Measurements from ENCODE around the gene ACAP3. TPM values are rescaled to one million over a fixed set of nuclear protein-coding genes. Genes with fewer than 3 reads are reported as not detected.

The ACAP3 gene
- total RNA-seq, 4 donors from 2014 or later, result 78.1 to 156 (median 110) TPM

DNA sequence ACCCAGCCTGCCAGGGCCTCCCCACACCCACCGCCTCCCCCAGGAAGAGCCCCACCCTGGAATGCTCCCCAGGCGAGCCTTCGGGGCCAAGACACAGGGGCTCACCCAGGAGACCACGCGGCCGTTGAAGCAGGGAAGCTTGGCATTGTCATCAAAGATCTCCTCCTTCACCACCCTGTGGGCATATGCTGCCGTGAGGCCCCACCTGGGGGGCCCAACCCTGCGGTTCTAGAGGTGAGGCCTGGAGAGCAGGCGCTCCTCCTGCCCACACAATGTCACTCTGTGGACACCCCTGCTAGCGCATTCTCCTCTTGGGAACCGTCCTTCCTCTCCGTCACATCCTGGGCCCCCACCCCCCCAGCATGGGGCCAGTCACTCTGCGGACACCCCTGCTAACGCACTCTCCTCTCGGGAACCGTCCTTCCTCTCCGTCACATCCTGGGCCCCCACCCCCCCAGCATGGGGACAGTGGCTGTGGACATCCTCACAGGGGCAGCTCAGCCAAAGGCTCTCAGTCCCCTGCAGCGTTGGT lies 34.9 kb upstream of the ACAP3 start:
- H3K36me3 ChIP-seq, result peaks cover 0 to 42% (median 0%) of the 10 kb centered on the region in 3 donors
- no peak for DNase-seq
- H3K27ac ChIP-seq, result no peak overlapping the region
- no peaks in the 10 kb centered on the region for H3K9me3 ChIP-seq
- TF ChIP-seq POLR2A (IDR thresholded peaks at IDR 0.05), result no peak
- TF ChIP-seq, protein P1, sequence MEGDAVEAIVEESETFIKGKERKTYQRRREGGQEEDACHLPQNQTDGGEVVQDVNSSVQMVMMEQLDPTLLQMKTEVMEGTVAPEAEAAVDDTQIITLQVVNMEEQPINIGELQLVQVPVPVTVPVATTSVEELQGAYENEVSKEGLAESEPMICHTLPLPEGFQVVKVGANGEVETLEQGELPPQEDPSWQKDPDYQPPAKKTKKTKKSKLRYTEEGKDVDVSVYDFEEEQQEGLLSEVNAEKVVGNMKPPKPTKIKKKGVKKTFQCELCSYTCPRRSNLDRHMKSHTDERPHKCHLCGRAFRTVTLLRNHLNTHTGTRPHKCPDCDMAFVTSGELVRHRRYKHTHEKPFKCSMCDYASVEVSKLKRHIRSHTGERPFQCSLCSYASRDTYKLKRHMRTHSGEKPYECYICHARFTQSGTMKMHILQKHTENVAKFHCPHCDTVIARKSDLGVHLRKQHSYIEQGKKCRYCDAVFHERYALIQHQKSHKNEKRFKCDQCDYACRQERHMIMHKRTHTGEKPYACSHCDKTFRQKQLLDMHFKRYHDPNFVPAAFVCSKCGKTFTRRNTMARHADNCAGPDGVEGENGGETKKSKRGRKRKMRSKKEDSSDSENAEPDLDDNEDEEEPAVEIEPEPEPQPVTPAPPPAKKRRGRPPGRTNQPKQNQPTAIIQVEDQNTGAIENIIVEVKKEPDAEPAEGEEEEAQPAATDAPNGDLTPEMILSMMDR (IDR thresholded peaks at IDR 0.05), result no peak
- H3K4me1 ChIP-seq, result peaks cover 0 to 39% (median 9%) of the 10 kb centered on the region in 4 donors
- H3K27me3 ChIP-seq, result no peaks in the 10 kb centered on the region
- H3K4me3 ChIP-seq, result no peak overlapping the region

DNA sequence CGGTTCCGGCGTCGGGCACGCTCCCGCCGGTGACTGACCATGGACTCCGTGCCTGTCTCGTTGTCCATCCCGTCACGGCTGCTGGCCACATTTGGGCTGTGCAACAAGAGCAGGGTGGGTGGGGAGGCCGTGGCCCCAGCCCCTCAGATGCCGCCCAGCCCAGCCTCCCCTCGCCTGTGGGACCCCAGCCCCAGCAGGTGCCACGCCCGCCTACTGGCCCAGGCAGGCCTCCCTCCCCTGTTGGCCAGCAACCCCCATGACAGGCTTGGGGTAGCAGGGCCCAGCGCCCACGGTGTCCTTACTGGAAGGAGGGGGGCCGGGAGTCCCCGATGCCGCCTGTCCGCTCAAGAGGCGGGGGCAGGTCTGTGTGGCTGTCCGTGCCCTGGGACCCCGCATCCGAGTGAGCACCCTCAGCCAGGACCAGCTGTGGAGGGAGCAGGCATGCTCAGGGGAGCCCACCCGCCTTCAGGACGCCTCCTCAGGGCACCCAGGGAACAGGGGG lies 34.4 kb upstream of the ACAP3 start:
- DNase-seq, result no peak
- H3K27me3 ChIP-seq, result no peaks in the 10 kb centered on the region
- H3K27ac ChIP-seq, result no peak overlapping the region
- H3K4me3 ChIP-seq, result no peak overlapping the region
- H3K4me1 ChIP-seq, result peaks cover 0 to 34% (median 6%) of the 10 kb centered on the region in 4 donors
- H3K9me3 ChIP-seq, result no peaks in the 10 kb centered on the region
- TF ChIP-seq, protein P1 (IDR thresholded peaks at IDR 0.05), result no peak
- TF ChIP-seq POLR2A (IDR thresholded peaks at IDR 0.05), result no peak
- peaks cover 0 to 45% (median 0%) of the 10 kb centered on the region in 3 donors for H3K36me3 ChIP-seq

DNA sequence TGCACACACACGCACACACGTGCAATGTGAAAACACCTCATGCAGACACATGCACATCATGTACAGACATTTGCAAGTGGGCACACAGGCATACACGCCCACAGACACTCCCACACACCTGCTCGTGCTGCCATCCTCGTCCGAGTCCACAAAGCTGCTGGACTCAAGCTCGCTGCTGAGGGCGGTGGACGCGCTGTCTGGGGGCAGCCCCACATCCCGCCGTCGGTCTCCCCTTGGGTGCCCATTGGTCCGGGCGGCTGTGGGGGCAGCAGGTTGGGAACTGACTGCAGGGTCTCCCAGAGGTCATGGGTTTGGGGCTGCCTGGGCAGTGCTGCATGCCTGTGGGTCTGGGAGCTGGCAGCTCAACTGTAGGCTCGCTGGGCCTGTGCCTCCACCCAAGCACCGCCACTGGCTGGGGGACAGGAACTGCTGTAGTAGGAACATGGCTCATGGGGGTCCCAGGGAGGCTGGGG lies 33.9 kb upstream of the ACAP3 start:
- no peak for TF ChIP-seq POLR2A (IDR thresholded peaks at IDR 0.05)
- TF ChIP-seq, protein P1 (IDR thresholded peaks at IDR 0.05), result no peak
- Histone ChIP-seq H3K9me3 (no peaks in the 10 kb centered on the region), H3K27me3 (no peaks in the 10 kb centered on the region), H3K36me3 (peaks cover 0 to 50% (median 0%) of the 10 kb centered on the region in 3 donors), H3K4me1 (peaks cover 0 to 28% (median 5%) of the 10 kb centered on the region in 4 donors), H3K27ac (no peak overlapping the region), H3K4me3 (no peak overlapping the region)
- DNase-seq, result no peak

DNA sequence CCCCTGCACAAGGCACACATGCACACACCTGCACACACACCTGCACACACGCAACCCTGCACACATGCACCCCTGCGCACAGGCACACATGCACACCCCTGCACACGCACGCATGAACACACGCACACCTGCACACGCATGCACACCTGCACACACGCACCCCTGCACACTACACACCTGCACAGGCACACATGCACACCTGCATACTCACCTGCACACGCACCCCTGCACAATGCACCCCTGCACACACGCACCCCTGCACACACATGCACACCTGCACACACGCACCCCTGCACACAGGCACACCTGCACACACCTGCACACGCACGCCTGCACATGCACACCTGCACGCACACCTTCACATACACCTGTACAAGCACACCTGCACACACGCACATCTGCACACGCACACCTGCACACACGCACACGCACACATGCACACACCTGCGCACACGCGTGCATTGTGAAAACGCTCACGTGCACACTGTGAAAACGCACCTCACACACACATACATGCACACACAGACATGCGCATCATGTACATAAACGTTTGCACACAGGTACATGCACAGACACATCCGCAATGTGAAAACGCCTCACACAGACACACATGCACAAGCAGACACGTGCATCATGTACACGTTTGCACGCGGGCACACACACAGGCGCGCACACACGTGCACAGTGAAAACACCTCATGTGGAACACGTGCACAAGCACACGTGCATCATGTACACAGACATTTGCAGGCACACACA lies 33.2 kb upstream of the ACAP3 start:
- TF ChIP-seq, protein P1 (IDR thresholded peaks at IDR 0.05), result no peak
- TF ChIP-seq POLR2A (IDR thresholded peaks at IDR 0.05), result no peak
- Histone ChIP-seq H3K36me3 (peaks cover 0 to 53% (median 0%) of the 10 kb centered on the region in 3 donors), H3K9me3 (no peaks in the 10 kb centered on the region), H3K27ac (no peak overlapping the region), H3K4me3 (no peak overlapping the region), H3K4me1 (peaks cover 0 to 22% (median 5%) of the 10 kb centered on the region in 4 donors), H3K27me3 (no peaks in the 10 kb centered on the region)
- DNase-seq, result no peak

DNA sequence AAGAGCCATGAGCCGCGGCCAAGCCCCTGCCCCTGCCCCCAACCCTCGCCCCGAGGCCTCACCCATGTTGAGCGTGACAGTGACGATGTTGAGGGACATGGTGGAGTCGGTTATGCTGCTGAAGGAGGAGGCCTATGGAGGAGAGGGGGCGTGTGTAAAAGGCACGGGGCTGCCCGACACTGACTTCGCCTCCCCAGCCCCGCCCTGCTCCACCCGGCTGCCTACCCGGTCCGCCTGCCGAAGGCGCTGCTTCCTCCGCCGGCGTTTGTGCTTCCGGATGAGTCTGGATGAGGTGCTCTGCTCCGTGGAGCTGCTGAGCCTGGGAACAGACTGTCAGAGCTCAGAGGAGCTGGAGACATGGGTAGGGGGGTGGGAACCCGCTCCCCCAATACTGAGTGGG lies 32.5 kb upstream of the ACAP3 start:
- H3K4me1 ChIP-seq, result peaks cover 0 to 14% (median 3%) of the 10 kb centered on the region in 4 donors
- no peak for TF ChIP-seq POLR2A (IDR thresholded peaks at IDR 0.05)
- TF ChIP-seq, protein P1 (IDR thresholded peaks at IDR 0.05), result no peak
- H3K27ac ChIP-seq, result no peak overlapping the region
- H3K9me3 ChIP-seq, result no peaks in the 10 kb centered on the region
- H3K27me3 ChIP-seq, result no peaks in the 10 kb centered on the region
- no peak for DNase-seq
- H3K4me3 ChIP-seq, result no peak overlapping the region
- H3K36me3 ChIP-seq, result peaks cover 0 to 60% (median 0%) of the 10 kb centered on the region in 3 donors

Data from Peyer's patch (tissue), 4 donors.